Activated CD4-positive, alpha-beta T cell treated with anti-CD3 and anti-CD28 coated beads, Interleukin-2, amount 10 ng/mL, durations not matched to agents 24 days and 14 days (primary cell): ENCODE results near the gene TNNT2. TPM values are rescaled to one million over a fixed set of nuclear protein-coding genes. Genes with fewer than 3 reads are reported as not detected.
A peak's percentile ranks its signal among the peaks of the same experiment; 100 is the strongest.

ENCODE experiments used
- DNase-seq: peaks from one replicate; pipeline ENCODE4 v3.0.0; 2022
- H3K27ac Mint-ChIP-seq: one replicate; pipeline ENCODE4 v1.8.0; 2022; ENCODE audit warnings: mild to moderate bottlenecking, mixed read lengths
- H3K27me3 Mint-ChIP-seq: one replicate; pipeline ENCODE4 v1.8.0; 2022; ENCODE audit warnings: mixed read lengths
- H3K36me3 Mint-ChIP-seq: one replicate; pipeline ENCODE4 v1.8.0; 2022; ENCODE audit warnings: low read depth, mild to moderate bottlenecking, mixed read lengths
- H3K4me1 Mint-ChIP-seq: one replicate; pipeline ENCODE4 v1.8.0; 2021; ENCODE audit warnings: mixed read lengths
- H3K4me3 Mint-ChIP-seq: one replicate; pipeline ENCODE4 v1.8.0; 2022; ENCODE audit warnings: mild to moderate bottlenecking, moderate library complexity, mixed read lengths
- H3K9me3 Mint-ChIP-seq: one replicate; pipeline ENCODE4 v1.8.0; 2021; ENCODE audit warnings: mixed read lengths
- intact Hi-C: fragments of 100-400 bp; cut with micrococcal nuclease; formaldehyde crosslinking; loops from one replicate; pipeline ENCODE4 v1.15.1; 2023
- total RNA-seq: library from RNA; stranded (reverse); gene quantifications from 2 replicates; pipeline ENCODE4 v1.2.3, GENCODE V29; 2022

The TNNT2 gene
- total RNA-seq, 1 donor from 2014 or later, result not detected

- peaks cover 2% of the 10 kb centered on the region for H3K27me3 Mint-ChIP-seq
- H3K4me1 Mint-ChIP-seq, result no peaks in the 10 kb centered on the region
- H3K4me3 Mint-ChIP-seq, result no peak overlapping the region
- intact Hi-C loops, result loop anchor here (2.0 to 5.0 kb wide), 2 partner anchors 62 to 155 kb away; no protein-coding TSS in a partner anchor
- no peak for DNase-seq
- no peaks in the 10 kb centered on the region for H3K9me3 Mint-ChIP-seq
- no peak overlapping the region for H3K27ac Mint-ChIP-seq
- H3K36me3 Mint-ChIP-seq, result no peaks in the 10 kb centered on the region
Measured at GRCh38 chr1:201409440-201409839, 32.0 kb upstream of the TNNT2 start.

GRCh38 chr1:201408834-201409200 lies 31.3 kb upstream of the TNNT2 start:
- Mint-ChIP-seq H3K27me3 (peaks cover 3% of the 10 kb centered on the region), H3K4me3 (no peak overlapping the region), H3K4me1 (no peaks in the 10 kb centered on the region), H3K27ac (no peak overlapping the region), H3K9me3 (no peaks in the 10 kb centered on the region), H3K36me3 (no peaks in the 10 kb centered on the region)
- no peak for DNase-seq
- intact Hi-C loops, result loop anchor here (2.0 to 5.0 kb wide), 2 partner anchors 62 to 154 kb away; no protein-coding TSS in a partner anchor

DNA sequence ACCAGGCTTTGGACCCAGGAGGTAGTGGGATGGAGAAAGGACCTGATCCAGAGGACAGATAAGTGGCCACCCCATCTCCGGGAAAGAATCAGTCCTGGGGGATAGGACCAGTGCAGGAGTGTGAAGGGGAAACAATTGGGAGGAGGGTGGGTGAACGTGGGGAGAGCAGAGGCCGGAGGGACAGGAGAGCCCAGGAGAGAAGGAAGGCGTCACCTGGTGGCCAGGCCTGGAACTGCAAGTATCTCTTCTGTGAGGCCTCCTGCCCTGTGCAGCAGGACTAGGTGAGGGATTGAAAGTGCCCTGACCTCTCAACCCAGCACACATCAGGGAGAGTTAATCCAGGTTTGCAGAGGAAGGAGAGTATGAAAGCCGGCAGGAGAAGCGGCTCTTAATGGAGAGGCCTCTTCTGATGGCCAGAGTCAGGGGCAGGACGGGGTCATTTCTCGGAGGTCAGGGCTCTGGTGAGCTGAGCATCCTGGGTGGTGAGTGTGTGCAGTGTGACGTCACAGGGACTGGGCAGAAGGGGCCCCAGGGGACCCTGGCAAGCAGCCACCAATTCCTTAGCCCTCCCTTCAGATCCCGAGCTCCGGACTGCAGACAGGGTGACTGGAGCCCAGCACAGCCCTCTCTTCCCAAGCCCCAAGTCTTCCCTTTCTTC lies 30.8 kb upstream of the TNNT2 start:
- no peaks in the 10 kb centered on the region for H3K4me1 Mint-ChIP-seq

GRCh38 chr1:201406831-201407406 lies 29.4 kb upstream of the TNNT2 start:
- intact Hi-C loops, result loop anchor here (5.0 kb wide), 1 partner anchor 60 kb away; no protein-coding TSS in a partner anchor
- peaks cover 3% of the 10 kb centered on the region for H3K27me3 Mint-ChIP-seq
- H3K4me3 Mint-ChIP-seq, result no peak overlapping the region
- H3K4me1 Mint-ChIP-seq, result no peaks in the 10 kb centered on the region
- no peak for DNase-seq
- no peaks in the 10 kb centered on the region for H3K9me3 Mint-ChIP-seq
- H3K27ac Mint-ChIP-seq, result no peak overlapping the region
- no peaks in the 10 kb centered on the region for H3K36me3 Mint-ChIP-seq

More for the DNA sequence above, 30.8 kb upstream of the TNNT2 start:
- H3K27ac Mint-ChIP-seq, result no peak overlapping the region
- H3K4me3 Mint-ChIP-seq, result no peak overlapping the region
- intact Hi-C loops, result loop anchor here (2.0 to 5.0 kb wide), 2 partner anchors 61 to 154 kb away; no protein-coding TSS in a partner anchor
- peaks cover 3% of the 10 kb centered on the region for H3K27me3 Mint-ChIP-seq
- H3K36me3 Mint-ChIP-seq, result no peaks in the 10 kb centered on the region
- no peaks in the 10 kb centered on the region for H3K9me3 Mint-ChIP-seq
- peak; percentile 91 for DNase-seq

- H3K27me3 Mint-ChIP-seq, result peaks cover 3% of the 10 kb centered on the region
- no peaks in the 10 kb centered on the region for H3K4me1 Mint-ChIP-seq
- intact Hi-C loops, result loop anchor here (5.0 kb wide), 1 partner anchor 58 kb away; no protein-coding TSS in a partner anchor
- H3K9me3 Mint-ChIP-seq, result no peaks in the 10 kb centered on the region
- no peak overlapping the region for H3K27ac Mint-ChIP-seq
- DNase-seq, result no peak
- H3K36me3 Mint-ChIP-seq, result no peaks in the 10 kb centered on the region
- no peak overlapping the region for H3K4me3 Mint-ChIP-seq
Measured at GRCh38 chr1:201405484-201405831, 28.0 kb upstream of the TNNT2 start.

DNA sequence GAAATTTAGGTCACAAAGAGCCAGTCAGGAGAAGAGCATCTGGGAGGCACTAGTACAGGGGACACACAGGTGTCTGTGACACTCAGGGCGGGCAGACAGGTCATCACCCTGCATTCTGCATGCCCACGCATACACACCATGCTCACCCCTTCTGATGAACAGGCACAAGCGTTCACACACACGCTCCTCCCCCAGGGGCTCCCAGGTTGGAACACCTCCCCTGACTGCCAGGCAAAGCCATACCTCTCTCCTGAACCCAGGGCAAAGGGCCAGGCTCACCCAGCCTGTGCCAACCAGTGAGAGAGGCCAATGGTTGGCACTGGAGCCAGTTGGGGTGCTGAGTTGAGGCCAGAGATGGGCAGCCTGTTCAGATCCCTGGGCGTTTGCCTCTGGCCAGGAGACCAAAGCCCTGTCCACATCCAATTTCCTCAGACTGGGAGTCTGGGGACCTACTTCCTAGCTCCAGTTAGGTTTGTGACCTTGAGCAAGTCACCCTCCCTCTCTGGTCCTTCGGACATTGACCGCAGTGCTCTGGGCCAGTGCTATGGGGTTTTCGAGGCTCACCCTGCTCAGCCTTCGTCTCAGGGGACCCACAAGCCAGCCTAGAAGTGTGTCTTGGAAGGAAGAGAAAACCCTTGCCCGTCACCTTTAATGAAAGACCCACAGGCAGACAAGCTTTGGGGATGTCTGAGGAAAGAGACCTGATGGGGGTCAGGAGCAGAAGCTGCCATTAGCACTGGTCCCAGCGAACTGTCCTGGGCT lies 27.4 kb upstream of the TNNT2 start:
- no peaks in the 10 kb centered on the region for H3K9me3 Mint-ChIP-seq

DNA sequence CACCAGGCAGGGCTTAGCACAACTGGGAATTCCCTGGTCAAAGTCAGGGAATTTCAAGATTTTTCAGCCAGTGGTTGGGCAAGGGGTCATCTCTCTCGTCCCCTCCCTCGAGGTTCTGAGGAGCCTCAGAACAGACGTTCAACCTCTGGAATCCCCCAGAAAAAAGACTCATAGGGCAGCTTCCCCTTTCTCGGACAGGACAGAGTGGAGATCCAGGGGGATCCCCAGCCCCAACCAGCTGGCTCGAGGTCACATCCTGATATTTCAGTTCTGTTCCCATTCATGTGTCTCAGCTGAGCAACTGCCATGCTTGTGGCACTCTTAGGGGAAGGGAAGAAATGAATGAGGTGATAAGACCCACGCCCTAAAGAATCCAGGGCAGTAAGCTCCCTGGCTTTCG lies 26.6 kb upstream of the TNNT2 start:
- H3K4me1 Mint-ChIP-seq, result no peaks in the 10 kb centered on the region

More for the DNA sequence above, 27.4 kb upstream of the TNNT2 start:
- no peaks in the 10 kb centered on the region for H3K36me3 Mint-ChIP-seq
- no peak for DNase-seq
- peaks cover 3% of the 10 kb centered on the region for H3K27me3 Mint-ChIP-seq
- intact Hi-C loops, result loop anchor here (5.0 kb wide), 1 partner anchor 58 kb away; no protein-coding TSS in a partner anchor
- H3K4me1 Mint-ChIP-seq, result no peaks in the 10 kb centered on the region
- no peak overlapping the region for H3K27ac Mint-ChIP-seq
- no peak overlapping the region for H3K4me3 Mint-ChIP-seq

DNA sequence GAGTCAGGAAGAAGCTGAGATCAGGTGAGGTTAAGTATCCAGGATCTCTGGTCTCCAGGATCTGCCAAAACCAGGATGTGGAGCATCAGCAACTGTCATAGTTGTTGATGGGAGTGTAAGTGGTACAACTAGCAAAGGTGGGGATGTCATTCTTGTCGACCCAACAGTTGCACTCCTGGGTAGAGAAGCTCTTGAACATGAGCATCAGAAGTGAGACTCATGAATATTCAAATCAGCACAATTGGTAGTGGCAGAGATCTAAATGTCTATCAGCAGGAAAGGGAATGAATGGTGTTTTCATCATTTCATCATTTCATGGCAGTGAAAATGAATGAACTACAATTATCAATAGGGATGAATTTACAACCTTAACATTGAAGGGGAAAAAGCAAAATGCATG lies 25.9 kb upstream of the TNNT2 start:
- Mint-ChIP-seq H3K4me3 (no peak overlapping the region), H3K4me1 (no peaks in the 10 kb centered on the region), H3K36me3 (no peaks in the 10 kb centered on the region), H3K9me3 (no peaks in the 10 kb centered on the region), H3K27ac (no peak overlapping the region), H3K27me3 (peaks cover 10% of the 10 kb centered on the region)
- intact Hi-C loops, result no loop called here
- no peak for DNase-seq

More for the DNA sequence above, 26.6 kb upstream of the TNNT2 start:
- Mint-ChIP-seq H3K36me3 (no peaks in the 10 kb centered on the region), H3K9me3 (no peaks in the 10 kb centered on the region), H3K27me3 (peaks cover 4% of the 10 kb centered on the region), H3K4me3 (no peak overlapping the region), H3K27ac (no peak overlapping the region)
- intact Hi-C loops, result no loop called here
- no peak for DNase-seq

DNA sequence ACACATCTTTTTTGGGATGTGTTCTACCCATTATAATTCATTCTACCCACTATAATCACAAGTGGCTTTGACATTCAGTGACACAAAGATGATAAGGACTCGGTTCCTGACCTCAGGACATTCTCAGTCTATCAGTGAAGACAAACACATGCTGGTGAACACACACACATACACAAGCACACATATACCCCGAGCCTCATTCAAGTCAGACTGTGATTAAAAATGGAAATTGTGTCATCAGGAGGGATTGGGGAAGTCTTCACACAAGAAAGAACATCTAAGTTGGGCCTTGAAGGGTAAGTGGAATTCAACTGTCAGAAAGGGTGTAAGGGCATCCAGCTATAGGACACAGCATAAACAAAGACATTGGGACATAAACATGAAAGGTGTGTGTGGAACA lies 24.2 kb upstream of the TNNT2 start:
- no peak overlapping the region for H3K4me3 Mint-ChIP-seq
- no peak for DNase-seq
- H3K9me3 Mint-ChIP-seq, result no peaks in the 10 kb centered on the region
- H3K27ac Mint-ChIP-seq, result no peak overlapping the region
- H3K4me1 Mint-ChIP-seq, result no peaks in the 10 kb centered on the region
- no peaks in the 10 kb centered on the region for H3K36me3 Mint-ChIP-seq
- intact Hi-C loops, result no loop called here
- peaks cover 21% of the 10 kb centered on the region for H3K27me3 Mint-ChIP-seq

GRCh38 chr1:201400852-201401230 lies 23.4 kb upstream of the TNNT2 start:
- no peaks in the 10 kb centered on the region for H3K9me3 Mint-ChIP-seq
- peaks cover 24% of the 10 kb centered on the region for H3K27me3 Mint-ChIP-seq
- DNase-seq, result no peak
- H3K36me3 Mint-ChIP-seq, result no peaks in the 10 kb centered on the region
- H3K4me1 Mint-ChIP-seq, result no peaks in the 10 kb centered on the region
- intact Hi-C loops, result no loop called here
- no peak overlapping the region for H3K4me3 Mint-ChIP-seq
- H3K27ac Mint-ChIP-seq, result no peak overlapping the region

DNA sequence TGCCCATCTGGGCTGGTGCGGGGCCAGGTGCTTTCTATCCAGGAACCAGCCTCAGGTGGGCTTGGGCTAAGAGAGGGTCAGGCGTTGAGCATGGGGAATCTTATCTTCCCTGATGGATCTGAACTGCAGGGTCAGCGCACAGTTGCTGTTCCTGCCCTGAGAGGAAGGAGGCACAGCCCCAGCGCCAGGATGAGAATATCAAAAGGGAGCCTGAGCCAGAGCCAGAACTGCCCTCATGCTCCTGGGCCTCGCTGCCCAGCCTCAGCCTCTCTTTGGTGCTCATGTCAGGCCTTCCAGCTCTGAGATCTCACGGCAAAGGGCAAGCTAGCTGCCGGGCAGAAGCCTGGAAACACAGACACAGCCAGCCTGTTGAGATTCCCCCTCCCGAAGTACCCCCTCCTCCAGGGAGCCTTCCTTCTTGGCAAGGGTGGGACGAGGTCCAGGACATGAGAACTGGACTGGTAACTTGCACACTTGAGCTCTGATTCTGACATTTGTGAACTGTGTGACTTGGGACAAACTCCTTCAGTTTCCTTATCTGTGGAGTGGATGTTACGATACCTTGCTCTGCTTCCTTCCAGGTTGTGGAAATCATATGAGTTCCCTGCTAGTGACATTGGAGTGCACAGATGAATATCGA lies 22.9 kb upstream of the TNNT2 start:
- Mint-ChIP-seq H3K36me3 (no peaks in the 10 kb centered on the region), H3K27ac (no peak overlapping the region), H3K4me1 (no peaks in the 10 kb centered on the region), H3K9me3 (no peaks in the 10 kb centered on the region), H3K4me3 (no peak overlapping the region), H3K27me3 (peaks cover 24% of the 10 kb centered on the region)
- intact Hi-C loops, result no loop called here
- no peak for DNase-seq

- H3K4me3 Mint-ChIP-seq, result no peak overlapping the region
- H3K9me3 Mint-ChIP-seq, result no peaks in the 10 kb centered on the region
- no peaks in the 10 kb centered on the region for H3K36me3 Mint-ChIP-seq
- H3K27ac Mint-ChIP-seq, result no peak overlapping the region
- H3K4me1 Mint-ChIP-seq, result no peaks in the 10 kb centered on the region
- no peak for DNase-seq
- H3K27me3 Mint-ChIP-seq, result peaks cover 22% of the 10 kb centered on the region
- intact Hi-C loops, result no loop called here
Measured at GRCh38 chr1:201399352-201400126, 22.1 kb upstream of the TNNT2 start.

GRCh38 chr1:201399018-201399351 lies 21.5 kb upstream of the TNNT2 start, which contains the start of gene LAD1:
TSS of gene LAD1 (minus strand) at chr1:201399324. CDS start at chr1:201399306, 18 bp downstream.
- no peak for DNase-seq
- Mint-ChIP-seq H3K27ac (no peak within 1 kb of the TSS), H3K9me3 (no peaks in the 10 kb centered on the region), H3K27me3 (peaks cover 21% of the 10 kb centered on the region), H3K4me1 (no peaks in the 10 kb centered on the region), H3K4me3 (no peak within 1 kb of the TSS), H3K36me3 (no peaks in the 10 kb centered on the region)
- intact Hi-C loops, result no loop called here
